ENCODE data around the gene PLCB1. TPM values are rescaled to one million over a fixed set of nuclear protein-coding genes. Genes with fewer than 3 reads are reported as not detected.

PLCB1 gene
- total RNA-seq, 2 experiments from 2014 or later, result 3.1 to 3.6 TPM

DNA sequence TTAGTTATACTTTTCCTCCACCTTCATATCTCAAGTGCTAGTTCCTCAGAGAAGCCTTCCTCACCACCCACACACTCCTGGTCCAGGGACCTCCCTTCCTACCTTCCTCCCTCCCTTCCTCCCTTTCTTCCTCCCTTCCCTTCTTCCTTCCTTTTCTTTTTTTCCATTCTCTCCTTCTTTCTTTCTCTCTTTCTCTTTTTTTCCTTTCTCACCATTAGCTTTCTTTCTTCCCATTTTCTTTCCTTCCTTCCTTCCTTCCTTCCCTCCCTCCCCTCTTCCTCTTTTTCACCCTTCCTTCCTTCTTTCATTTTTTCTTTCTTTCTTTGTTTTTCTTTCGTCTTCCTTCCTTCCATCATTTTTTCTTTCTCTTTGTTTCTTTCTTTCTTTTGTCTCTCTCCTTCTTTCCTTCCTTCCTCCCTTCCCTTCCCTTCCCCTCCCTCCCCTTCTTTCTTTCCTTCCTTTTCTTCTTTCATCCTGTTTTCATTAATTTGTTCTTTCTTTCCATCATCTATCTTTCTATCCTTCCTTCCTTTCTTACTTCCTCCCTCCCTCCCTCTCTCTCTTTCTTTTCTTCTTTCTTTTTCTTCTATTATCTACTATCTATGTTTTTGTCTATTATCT is 416.0 kb downstream of the PLCB1 start:
- ChIA-PET CTCF (no interaction called here), POLR2A (no interaction called here)
- Mint-ChIP-seq H3K4me3 (no peak overlapping the region), H3K36me3 (ENCODE audit: low read depth) (no peaks in the 10 kb centered on the region), H3K4me1 (ENCODE audit: low read depth) (no peaks in the 10 kb centered on the region), H3K27me3 (no peaks in the 10 kb centered on the region), H3K9me3 (no peaks in the 10 kb centered on the region), H3K27ac (no peak overlapping the region)
- intact Hi-C loops (cut with micrococcal nuclease), result no loop called here
- DNase-seq, result no peak
- no peak for ATAC-seq
- TF ChIP-seq, protein P1, sequence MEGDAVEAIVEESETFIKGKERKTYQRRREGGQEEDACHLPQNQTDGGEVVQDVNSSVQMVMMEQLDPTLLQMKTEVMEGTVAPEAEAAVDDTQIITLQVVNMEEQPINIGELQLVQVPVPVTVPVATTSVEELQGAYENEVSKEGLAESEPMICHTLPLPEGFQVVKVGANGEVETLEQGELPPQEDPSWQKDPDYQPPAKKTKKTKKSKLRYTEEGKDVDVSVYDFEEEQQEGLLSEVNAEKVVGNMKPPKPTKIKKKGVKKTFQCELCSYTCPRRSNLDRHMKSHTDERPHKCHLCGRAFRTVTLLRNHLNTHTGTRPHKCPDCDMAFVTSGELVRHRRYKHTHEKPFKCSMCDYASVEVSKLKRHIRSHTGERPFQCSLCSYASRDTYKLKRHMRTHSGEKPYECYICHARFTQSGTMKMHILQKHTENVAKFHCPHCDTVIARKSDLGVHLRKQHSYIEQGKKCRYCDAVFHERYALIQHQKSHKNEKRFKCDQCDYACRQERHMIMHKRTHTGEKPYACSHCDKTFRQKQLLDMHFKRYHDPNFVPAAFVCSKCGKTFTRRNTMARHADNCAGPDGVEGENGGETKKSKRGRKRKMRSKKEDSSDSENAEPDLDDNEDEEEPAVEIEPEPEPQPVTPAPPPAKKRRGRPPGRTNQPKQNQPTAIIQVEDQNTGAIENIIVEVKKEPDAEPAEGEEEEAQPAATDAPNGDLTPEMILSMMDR (IDR thresholded peaks at IDR 0.05), result peak; percentile 31

DNA sequence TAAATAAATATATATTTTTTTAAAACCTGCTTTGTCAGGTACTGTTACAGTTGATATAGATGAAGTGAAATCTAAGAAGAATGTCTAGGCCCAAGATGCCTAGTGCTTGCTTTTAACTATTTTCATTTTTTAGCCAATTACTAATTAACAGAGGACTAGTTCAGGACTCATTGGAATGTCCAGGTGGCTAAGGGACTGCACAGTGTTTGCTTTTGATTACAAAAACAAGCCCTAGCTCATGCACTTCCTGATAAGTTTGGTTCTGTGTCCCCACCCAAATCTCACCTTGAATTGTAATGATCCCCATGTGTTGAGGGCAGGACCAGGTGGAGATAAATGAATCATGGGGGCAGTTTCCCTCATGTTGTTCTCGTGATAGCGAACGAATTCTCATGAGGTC is 417.1 kb downstream of the PLCB1 start:
- ChIA-PET POLR2A (no interaction called here), CTCF (no interaction called here)
- H3K9me3 Mint-ChIP-seq, result no peaks in the 10 kb centered on the region
- no peaks in the 10 kb centered on the region for H3K27me3 Mint-ChIP-seq
- H3K4me1 Mint-ChIP-seq (ENCODE audit: low read depth), result no peaks in the 10 kb centered on the region
- intact Hi-C loops (cut with micrococcal nuclease), result no loop called here
- DNase-seq (no peak), ATAC-seq (no peak)
- H3K4me3 Mint-ChIP-seq, result no peak overlapping the region
- TF ChIP-seq, protein P1 (IDR thresholded peaks at IDR 0.05), result no peak
- H3K36me3 Mint-ChIP-seq (ENCODE audit: low read depth), result no peaks in the 10 kb centered on the region
- H3K27ac Mint-ChIP-seq, result no peak overlapping the region

DNA sequence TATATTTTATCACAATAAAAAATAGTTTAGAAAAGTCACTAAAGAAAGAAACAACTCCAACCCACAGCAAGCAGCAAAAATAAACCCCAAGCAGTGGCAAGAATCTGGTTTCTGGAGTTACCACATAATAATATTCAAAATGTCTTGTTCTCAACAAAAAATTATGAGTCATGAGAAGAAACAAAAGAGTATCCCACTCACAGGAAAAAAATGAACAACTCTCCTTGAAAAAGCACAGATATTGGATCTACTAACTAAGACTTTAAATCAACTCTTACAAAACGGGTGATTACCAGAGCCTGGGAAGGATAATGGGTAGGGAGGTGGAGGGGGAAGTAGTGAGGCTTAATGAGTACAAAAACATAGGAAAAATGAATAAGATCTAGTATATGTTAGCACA is 425.6 kb downstream of the PLCB1 start:
- intact Hi-C loops (cut with micrococcal nuclease), result no loop called here
- DNase-seq (no peak), ATAC-seq (no peak)
- no peaks in the 10 kb centered on the region for H3K36me3 Mint-ChIP-seq (ENCODE audit: low read depth)
- peaks cover 12% of the 10 kb centered on the region for H3K9me3 Mint-ChIP-seq
- no peak overlapping the region for H3K27ac Mint-ChIP-seq
- TF ChIP-seq, protein P1 (IDR thresholded peaks at IDR 0.05), result no peak
- no peaks in the 10 kb centered on the region for H3K27me3 Mint-ChIP-seq
- no peaks in the 10 kb centered on the region for H3K4me1 Mint-ChIP-seq (ENCODE audit: low read depth)
- ChIA-PET POLR2A (no interaction called here), CTCF (no interaction called here)
- H3K4me3 Mint-ChIP-seq, result no peak overlapping the region

DNA sequence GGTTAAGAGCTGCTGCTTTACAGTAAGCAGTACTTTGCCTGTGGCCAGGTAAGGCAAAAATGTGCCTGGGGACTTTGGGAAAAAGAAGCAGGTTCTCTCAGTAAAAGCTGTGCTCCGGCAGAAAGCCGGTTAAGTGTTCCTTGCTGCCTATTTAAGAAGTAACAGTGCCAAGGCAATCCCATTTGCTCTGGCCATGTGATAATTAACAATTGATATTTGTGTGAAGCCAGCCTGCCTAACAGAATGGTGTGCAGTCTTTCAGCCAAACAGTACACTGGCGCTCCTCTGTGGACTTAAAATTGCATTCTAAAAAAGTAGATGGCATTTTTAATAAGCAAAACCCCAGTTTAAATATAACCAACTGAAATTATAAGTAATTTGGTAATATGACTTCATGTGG is 430.3 kb downstream of the PLCB1 start:
- peaks cover 16% of the 10 kb centered on the region for H3K9me3 Mint-ChIP-seq
- H3K27me3 Mint-ChIP-seq, result no peaks in the 10 kb centered on the region
- ChIA-PET POLR2A (no interaction called here), CTCF (no interaction called here)
- no peak for DNase-seq
- ATAC-seq, result no peak
- TF ChIP-seq, protein P1 (IDR thresholded peaks at IDR 0.05), result no peak
- intact Hi-C loops (cut with micrococcal nuclease), result no loop called here
- no peak overlapping the region for H3K27ac Mint-ChIP-seq
- no peak overlapping the region for H3K4me3 Mint-ChIP-seq
- no peaks in the 10 kb centered on the region for H3K4me1 Mint-ChIP-seq (ENCODE audit: low read depth)
- H3K36me3 Mint-ChIP-seq (ENCODE audit: low read depth), result no peaks in the 10 kb centered on the region

DNA sequence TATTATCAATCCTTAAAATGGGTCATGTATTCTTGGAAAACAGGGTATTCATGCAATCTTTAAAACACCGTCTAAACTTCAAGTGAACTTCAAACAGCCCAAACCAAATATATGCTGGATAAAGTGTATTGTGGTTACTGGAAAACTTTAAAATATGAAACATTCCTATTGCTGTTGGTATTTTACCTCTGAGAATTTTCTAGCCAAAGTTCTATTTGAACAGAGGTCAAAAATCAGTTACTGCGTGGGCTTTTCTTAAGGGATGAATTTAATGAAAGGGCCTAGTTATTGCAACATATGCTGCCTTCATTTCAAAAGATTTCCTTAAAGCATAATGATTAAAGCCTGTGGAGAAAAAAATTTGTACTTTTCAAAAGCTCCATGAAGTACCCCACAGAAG is 436.0 kb downstream of the PLCB1 start:
- TF ChIP-seq, protein P1 (IDR thresholded peaks at IDR 0.05), result no peak
- Mint-ChIP-seq H3K9me3 (peaks cover 12% of the 10 kb centered on the region), H3K4me1 (ENCODE audit: low read depth) (no peaks in the 10 kb centered on the region), H3K36me3 (ENCODE audit: low read depth) (no peaks in the 10 kb centered on the region), H3K27ac (no peak overlapping the region), H3K27me3 (no peaks in the 10 kb centered on the region), H3K4me3 (no peak overlapping the region)
- ATAC-seq (no peak), DNase-seq (no peak)
- ChIA-PET CTCF (no interaction called here), POLR2A (no interaction called here)
- intact Hi-C loops (cut with micrococcal nuclease), result no loop called here
